ENCODE data around the gene ECI1. TPM values are rescaled to one million over a fixed set of nuclear protein-coding genes. Genes with fewer than 3 reads are reported as not detected.
A peak's percentile ranks its signal among the peaks of the same experiment; 100 is the strongest.

The ECI1 gene
- total RNA-seq, 1 donor = 42.3 TPM

DNA sequence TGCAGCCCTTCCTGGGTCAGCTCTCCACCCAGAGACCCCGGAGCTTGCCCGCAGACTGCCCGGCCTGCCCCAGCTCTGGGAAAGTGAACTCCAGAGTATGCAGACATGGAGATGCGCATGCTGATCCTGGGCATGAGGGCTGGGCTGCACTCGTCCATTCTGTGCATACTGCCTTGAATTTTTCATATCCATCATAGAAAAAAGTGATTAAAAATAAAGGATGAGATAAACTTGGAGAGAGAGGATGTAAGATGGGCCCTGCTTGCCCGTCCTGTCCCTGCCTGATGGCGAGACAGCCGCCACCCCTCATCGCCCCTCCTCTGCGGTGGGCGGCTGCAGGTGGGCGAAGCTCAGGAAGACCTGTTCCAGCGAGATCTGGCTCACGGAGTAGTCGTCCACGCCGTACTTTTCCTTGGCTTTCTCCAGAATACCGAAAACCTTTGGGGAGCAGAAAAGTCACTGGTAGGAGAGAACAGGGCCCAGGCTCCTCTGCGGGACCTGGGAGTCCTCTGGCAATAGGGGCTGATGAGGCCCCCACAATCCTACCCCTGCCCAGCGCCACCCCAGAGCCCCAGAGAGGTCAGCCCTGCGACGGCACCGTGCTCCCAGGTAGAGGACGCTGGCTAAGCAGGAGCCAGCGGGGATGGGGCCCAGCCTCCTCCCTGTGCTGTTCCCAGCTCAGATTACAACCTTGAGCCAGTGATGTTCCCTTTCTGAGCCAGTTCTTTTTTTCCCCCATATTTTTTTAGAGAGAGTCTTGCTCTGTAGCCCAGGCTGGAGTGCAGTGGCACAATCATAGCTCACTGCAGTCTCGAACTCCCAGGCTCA lies 25.2 kb upstream of the ECI1 start:
- H3K27ac ChIP-seq (ENCODE audit: low read depth, low read length) = no peak overlapping the region
- no peak overlapping the region for H3K4me3 ChIP-seq (ENCODE audit: insufficient read depth, low read length)
- no peaks in the 10 kb centered on the region for H3K36me3 ChIP-seq (ENCODE audit: insufficient read depth, low read length)
- no peak overlapping the region for H3K4me2 ChIP-seq (ENCODE audit: insufficient read depth, low read length)
- no peak for TF ChIP-seq CTCF (IDR thresholded peaks at IDR 0.05; ENCODE audit: extremely low read depth, low read depth, low read length)
- no peaks in the 10 kb centered on the region for H3K79me2 ChIP-seq (ENCODE audit: insufficient read depth, low read length)
- peak; percentile 87 for DNase-seq (ENCODE audit: insufficient read length, low spot score, missing footprints)
- no peaks in the 10 kb centered on the region for H3K9me3 ChIP-seq (ENCODE audit: low read depth, low read length)
- no peaks in the 10 kb centered on the region for H3K4me1 ChIP-seq (ENCODE audit: insufficient read depth, low read length)
- H4K20me1 ChIP-seq (ENCODE audit: insufficient read depth, low read length) = no peaks in the 10 kb centered on the region
- H2AFZ ChIP-seq (ENCODE audit: low read length) = no peak overlapping the region
- peaks cover 35% of the 10 kb centered on the region for H3K27me3 ChIP-seq (ENCODE audit: insufficient read depth, low read length)

GRCh38 chr16:2275476-2276367 lies 24.3 kb upstream of the ECI1 start:
- no peaks in the 10 kb centered on the region for H4K20me1 ChIP-seq (ENCODE audit: insufficient read depth, low read length)
- H3K27me3 ChIP-seq (ENCODE audit: insufficient read depth, low read length) = peaks cover 30% of the 10 kb centered on the region
- TF ChIP-seq CTCF (IDR thresholded peaks at IDR 0.05; ENCODE audit: extremely low read depth, low read depth, low read length) = no peak

GRCh38 chr16:2273931-2274330 lies 22.5 kb upstream of the ECI1 start:
- TF ChIP-seq CTCF (IDR thresholded peaks at IDR 0.05; ENCODE audit: extremely low read depth, low read depth, low read length) = no peak
- Histone ChIP-seq H3K79me2 (ENCODE audit: insufficient read depth, low read length) (peaks cover 26% of the 10 kb centered on the region), H3K27ac (ENCODE audit: low read depth, low read length) (no peak overlapping the region), H2AFZ (ENCODE audit: low read length) (no peak overlapping the region), H3K4me3 (ENCODE audit: insufficient read depth, low read length) (no peak overlapping the region), H3K27me3 (ENCODE audit: insufficient read depth, low read length) (peaks cover 21% of the 10 kb centered on the region), H3K36me3 (ENCODE audit: insufficient read depth, low read length) (no peaks in the 10 kb centered on the region), H3K4me1 (ENCODE audit: insufficient read depth, low read length) (peaks cover 10% of the 10 kb centered on the region), H3K9me3 (ENCODE audit: low read depth, low read length) (no peaks in the 10 kb centered on the region), H4K20me1 (ENCODE audit: insufficient read depth, low read length) (peaks cover 8% of the 10 kb centered on the region), H3K4me2 (ENCODE audit: insufficient read depth, low read length) (no peak overlapping the region)
- DNase-seq (ENCODE audit: insufficient read length, low spot score, missing footprints) = no peak

More at GRCh38 chr16:2275476-2276367, 24.3 kb upstream of the ECI1 start:
- no peaks in the 10 kb centered on the region for H3K9me3 ChIP-seq (ENCODE audit: low read depth, low read length)
- no peak overlapping the region for H2AFZ ChIP-seq (ENCODE audit: low read length)
- no peak overlapping the region for H3K4me2 ChIP-seq (ENCODE audit: insufficient read depth, low read length)
- peak; percentile 56 for DNase-seq (ENCODE audit: insufficient read length, low spot score, missing footprints)
- peaks cover 8% of the 10 kb centered on the region for H3K79me2 ChIP-seq (ENCODE audit: insufficient read depth, low read length)
- H3K4me3 ChIP-seq (ENCODE audit: insufficient read depth, low read length) = no peak overlapping the region
- no peak overlapping the region for H3K27ac ChIP-seq (ENCODE audit: low read depth, low read length)
- no peaks in the 10 kb centered on the region for H3K36me3 ChIP-seq (ENCODE audit: insufficient read depth, low read length)
- no peaks in the 10 kb centered on the region for H3K4me1 ChIP-seq (ENCODE audit: insufficient read depth, low read length)

- H3K9me3 ChIP-seq (ENCODE audit: low read depth, low read length) = no peaks in the 10 kb centered on the region
Observed at GRCh38 chr16:2273484-2273883, 22.1 kb upstream of the ECI1 start.

More at GRCh38 chr16:2273484-2273883, 22.1 kb upstream of the ECI1 start:
- Histone ChIP-seq H2AFZ (ENCODE audit: low read length) (no peak overlapping the region), H3K4me3 (ENCODE audit: insufficient read depth, low read length) (no peak overlapping the region), H3K4me1 (ENCODE audit: insufficient read depth, low read length) (peaks cover 10% of the 10 kb centered on the region), H3K27me3 (ENCODE audit: insufficient read depth, low read length) (peaks cover 21% of the 10 kb centered on the region), H3K27ac (ENCODE audit: low read depth, low read length) (no peak overlapping the region), H4K20me1 (ENCODE audit: insufficient read depth, low read length) (peaks cover 8% of the 10 kb centered on the region), H3K79me2 (ENCODE audit: insufficient read depth, low read length) (peaks cover 26% of the 10 kb centered on the region), H3K36me3 (ENCODE audit: insufficient read depth, low read length) (no peaks in the 10 kb centered on the region), H3K4me2 (ENCODE audit: insufficient read depth, low read length) (no peak overlapping the region)
- peak; percentile 56 for DNase-seq (ENCODE audit: insufficient read length, low spot score, missing footprints)
- TF ChIP-seq CTCF (IDR thresholded peaks at IDR 0.05; ENCODE audit: extremely low read depth, low read depth, low read length) = no peak
